HepG2 (cell line): ENCODE measurements around the gene CAPG. TPM values are rescaled to one million over a fixed set of nuclear protein-coding genes. Genes with fewer than 3 reads are reported as not detected.

Experiments used
- AGO1 ChIP-seq: fragments of 200-400 bp; formaldehyde crosslinking; IDR thresholded peaks from 2 replicates; pipeline ENCODE4 v1.6.1; 2017; ENCODE audit warnings: mild to moderate bottlenecking, low read depth, low read length, moderate library complexity; ENCODE audit not compliant: poor library complexity, severe bottlenecking
- HDAC2 ChIP-seq: sonication (generic); formaldehyde crosslinking; IDR thresholded peaks from 2 replicates; pipeline ENCODE4 v1.4.0; 2020; ENCODE audit warnings: missing genetic modification reagents
- TBX2 ChIP-seq: sonication (generic); formaldehyde crosslinking; IDR thresholded peaks from 2 replicates; pipeline ENCODE4 v1.5.0; 2020; ENCODE audit warnings: missing genetic modification reagents, mild to moderate bottlenecking, borderline replicate concordance
- ZEB1 ChIP-seq: IDR thresholded peaks from 2 replicates; pipeline ENCODE4 v1.6.1; 2012; ENCODE audit warnings: mild to moderate bottlenecking, low read depth, inconsistent platforms; ENCODE audit not compliant: insufficient replicate concordance
- ZNF232 ChIP-seq: sonication (generic); formaldehyde crosslinking; IDR thresholded peaks from 2 replicates; pipeline ENCODE4 v1.4.0; 2020; ENCODE audit warnings: missing genetic modification reagents, borderline replicate concordance
- ZNF7 ChIP-seq: IDR thresholded peaks from 2 replicates; pipeline ENCODE4 v1.6.1; 2016; ENCODE audit warnings: missing biosample characterization, missing genetic modification reagents
- ZNF891 ChIP-seq: sonication (generic); formaldehyde crosslinking; IDR thresholded peaks from 2 replicates; pipeline ENCODE4 v1.5.0; 2020; ENCODE audit warnings: mild to moderate bottlenecking, missing genetic modification reagents
- polyA plus RNA-seq, 8 experiments: library from polyadenylated mRNA; depleted of rRNA in 3 of 8; stranded (reverse) in 7 of 8; unstranded in 1 of 8; fragments of >200 nt; fragmentation: Illumina TruSeq in 4 of 8; extraction: Trizol in 4 of 8; gene quantifications; 2 replicates each; pipeline versions ENCODE4 v1.2.1 to v1.2.3, GENCODE V29; 2011 to 2016; ENCODE audit warnings: low read depth in 4 of 8, missing spikeins in 1 of 8, mixed read lengths in 1 of 8; ENCODE audit not compliant: insufficient read depth in 1 of 8
- total RNA-seq, 5 experiments: library from RNA; depleted of rRNA; stranded (reverse); fragments of >200 nt; fragmentation: Illumina TruSeq; extraction: Trizol; gene quantifications; 2 replicates each; pipeline ENCODE4 v1.2.3, GENCODE V29; 2016; ENCODE audit warnings: low read depth in 1 of 5
- TF ChIP-seq, protein P1 (sequence below): sonication (generic); formaldehyde crosslinking; conservative IDR thresholded peaks from 2 replicates; pipeline ENCODE4 v1.4.0; 2020; ENCODE audit warnings: missing genetic modification reagents
- TF ChIP-seq, protein P2 (sequence below): sonication (generic); formaldehyde crosslinking; IDR thresholded peaks from 2 replicates; pipeline ENCODE4 v1.4.0; 2020; ENCODE audit warnings: mild to moderate bottlenecking, low read depth, missing genetic modification reagents
- TF ChIP-seq, protein P3 (sequence below): sonication (generic); formaldehyde crosslinking; IDR thresholded peaks from 2 replicates; pipeline ENCODE4 v1.4.0; 2020; ENCODE audit warnings: missing genetic modification reagents, borderline replicate concordance
- TF ChIP-seq, protein P4 (sequence below): sonication (generic); formaldehyde crosslinking; IDR thresholded peaks from 2 replicates; pipeline ENCODE4 v1.5.1; 2020; ENCODE audit warnings: mild to moderate bottlenecking, moderate library complexity, missing genetic modification reagents
- TF ChIP-seq, protein P5 (sequence below): sonication (generic); formaldehyde crosslinking; IDR thresholded peaks from 2 replicates; pipeline ENCODE4 v1.5.1; 2020; ENCODE audit warnings: missing genetic modification reagents, mild to moderate bottlenecking, borderline replicate concordance
- TF ChIP-seq, protein P6 (sequence below): sonication (generic); formaldehyde crosslinking; IDR thresholded peaks from 2 replicates; pipeline ENCODE4 v1.5.0; 2020; ENCODE audit warnings: missing genetic modification reagents
- TF ChIP-seq, protein P7 (sequence below): sonication (generic); formaldehyde crosslinking; IDR thresholded peaks from 2 replicates; pipeline ENCODE4 v1.5.0; 2020; ENCODE audit warnings: mild to moderate bottlenecking, missing genetic modification reagents, borderline replicate concordance

Gene CAPG
- total and polyA plus RNA-seq, 2 of the 13 experiments (the other 11 are each of a cell fraction or from before 2014, with no cell fraction given) = 12.7 to 18.2 TPM

DNA sequence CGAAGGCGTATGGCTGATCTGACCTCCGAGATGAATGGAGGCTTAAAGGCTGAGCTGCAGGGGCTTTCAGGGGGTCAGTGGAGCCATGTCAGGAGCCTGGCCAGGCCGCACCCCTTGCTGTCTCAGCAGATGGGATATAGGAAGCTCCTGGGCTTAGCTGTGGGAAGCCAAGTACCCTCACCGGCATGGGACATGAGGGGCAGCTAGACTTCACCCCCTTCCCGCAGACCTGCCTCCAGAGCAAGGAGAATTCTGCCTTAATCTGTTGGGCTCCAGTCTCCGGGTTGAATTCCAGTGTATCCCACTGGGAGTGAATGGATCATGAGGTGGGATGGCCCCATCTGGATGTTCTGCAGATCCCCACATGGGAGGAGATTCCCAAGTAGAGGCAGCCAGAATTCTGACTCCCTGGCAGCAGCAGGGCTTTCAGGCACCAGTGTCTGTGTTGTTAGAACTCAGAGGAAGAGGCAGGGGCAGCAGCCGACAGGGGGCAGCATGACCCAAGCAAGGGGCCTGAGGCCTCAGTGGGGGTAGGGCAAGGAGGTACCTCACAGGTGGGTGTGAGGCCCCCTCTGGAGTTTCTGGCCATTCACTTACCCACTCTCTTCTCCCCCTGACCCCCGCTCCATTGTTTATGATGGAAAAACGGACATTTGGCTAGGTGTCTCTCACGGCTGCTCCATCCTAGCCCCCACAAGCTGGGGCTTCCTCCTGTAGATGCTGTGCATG lies 19.1 kb downstream of the CAPG start (continued):
- TF ChIP-seq, protein P1, sequence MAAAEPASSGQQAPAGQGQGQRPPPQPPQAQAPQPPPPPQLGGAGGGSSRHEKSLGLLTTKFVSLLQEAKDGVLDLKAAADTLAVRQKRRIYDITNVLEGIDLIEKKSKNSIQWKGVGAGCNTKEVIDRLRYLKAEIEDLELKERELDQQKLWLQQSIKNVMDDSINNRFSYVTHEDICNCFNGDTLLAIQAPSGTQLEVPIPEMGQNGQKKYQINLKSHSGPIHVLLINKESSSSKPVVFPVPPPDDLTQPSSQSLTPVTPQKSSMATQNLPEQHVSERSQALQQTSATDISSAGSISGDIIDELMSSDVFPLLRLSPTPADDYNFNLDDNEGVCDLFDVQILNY (CRISPR knock-in tag) = no peak
- no peak for TF ChIP-seq ZNF7 (CRISPR knock-in tag)
- TF ChIP-seq ZNF891 = peak; percentile 19; the same call in 1 of the 2 replicates
- no peak for TF ChIP-seq ZEB1
- TF ChIP-seq, protein P2, sequence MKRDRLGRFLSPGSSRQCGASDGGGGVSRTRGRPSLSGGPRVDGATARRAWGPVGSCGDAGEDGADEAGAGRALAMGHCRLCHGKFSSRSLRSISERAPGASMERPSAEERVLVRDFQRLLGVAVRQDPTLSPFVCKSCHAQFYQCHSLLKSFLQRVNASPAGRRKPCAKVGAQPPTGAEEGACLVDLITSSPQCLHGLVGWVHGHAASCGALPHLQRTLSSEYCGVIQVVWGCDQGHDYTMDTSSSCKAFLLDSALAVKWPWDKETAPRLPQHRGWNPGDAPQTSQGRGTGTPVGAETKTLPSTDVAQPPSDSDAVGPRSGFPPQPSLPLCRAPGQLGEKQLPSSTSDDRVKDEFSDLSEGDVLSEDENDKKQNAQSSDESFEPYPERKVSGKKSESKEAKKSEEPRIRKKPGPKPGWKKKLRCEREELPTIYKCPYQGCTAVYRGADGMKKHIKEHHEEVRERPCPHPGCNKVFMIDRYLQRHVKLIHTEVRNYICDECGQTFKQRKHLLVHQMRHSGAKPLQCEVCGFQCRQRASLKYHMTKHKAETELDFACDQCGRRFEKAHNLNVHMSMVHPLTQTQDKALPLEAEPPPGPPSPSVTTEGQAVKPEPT (CRISPR knock-in tag) = no peak
- TF ChIP-seq, protein P3, sequence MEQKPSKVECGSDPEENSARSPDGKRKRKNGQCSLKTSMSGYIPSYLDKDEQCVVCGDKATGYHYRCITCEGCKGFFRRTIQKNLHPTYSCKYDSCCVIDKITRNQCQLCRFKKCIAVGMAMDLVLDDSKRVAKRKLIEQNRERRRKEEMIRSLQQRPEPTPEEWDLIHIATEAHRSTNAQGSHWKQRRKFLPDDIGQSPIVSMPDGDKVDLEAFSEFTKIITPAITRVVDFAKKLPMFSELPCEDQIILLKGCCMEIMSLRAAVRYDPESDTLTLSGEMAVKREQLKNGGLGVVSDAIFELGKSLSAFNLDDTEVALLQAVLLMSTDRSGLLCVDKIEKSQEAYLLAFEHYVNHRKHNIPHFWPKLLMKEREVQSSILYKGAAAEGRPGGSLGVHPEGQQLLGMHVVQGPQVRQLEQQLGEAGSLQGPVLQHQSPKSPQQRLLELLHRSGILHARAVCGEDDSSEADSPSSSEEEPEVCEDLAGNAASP = peak; percentile 62; the same call in 1 of the 2 replicates
- TF ChIP-seq, protein P4, sequence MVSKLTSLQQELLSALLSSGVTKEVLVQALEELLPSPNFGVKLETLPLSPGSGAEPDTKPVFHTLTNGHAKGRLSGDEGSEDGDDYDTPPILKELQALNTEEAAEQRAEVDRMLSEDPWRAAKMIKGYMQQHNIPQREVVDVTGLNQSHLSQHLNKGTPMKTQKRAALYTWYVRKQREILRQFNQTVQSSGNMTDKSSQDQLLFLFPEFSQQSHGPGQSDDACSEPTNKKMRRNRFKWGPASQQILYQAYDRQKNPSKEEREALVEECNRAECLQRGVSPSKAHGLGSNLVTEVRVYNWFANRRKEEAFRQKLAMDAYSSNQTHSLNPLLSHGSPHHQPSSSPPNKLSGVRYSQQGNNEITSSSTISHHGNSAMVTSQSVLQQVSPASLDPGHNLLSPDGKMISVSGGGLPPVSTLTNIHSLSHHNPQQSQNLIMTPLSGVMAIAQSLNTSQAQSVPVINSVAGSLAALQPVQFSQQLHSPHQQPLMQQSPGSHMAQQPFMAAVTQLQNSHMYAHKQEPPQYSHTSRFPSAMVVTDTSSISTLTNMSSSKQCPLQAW (CRISPR knock-in tag) = peak; percentile 73; the same call in 1 of the 2 replicates
- TF ChIP-seq ZNF232 (CRISPR knock-in tag) = peak; percentile 37; the same call in 1 of the 2 replicates
- TF ChIP-seq, protein P5, sequence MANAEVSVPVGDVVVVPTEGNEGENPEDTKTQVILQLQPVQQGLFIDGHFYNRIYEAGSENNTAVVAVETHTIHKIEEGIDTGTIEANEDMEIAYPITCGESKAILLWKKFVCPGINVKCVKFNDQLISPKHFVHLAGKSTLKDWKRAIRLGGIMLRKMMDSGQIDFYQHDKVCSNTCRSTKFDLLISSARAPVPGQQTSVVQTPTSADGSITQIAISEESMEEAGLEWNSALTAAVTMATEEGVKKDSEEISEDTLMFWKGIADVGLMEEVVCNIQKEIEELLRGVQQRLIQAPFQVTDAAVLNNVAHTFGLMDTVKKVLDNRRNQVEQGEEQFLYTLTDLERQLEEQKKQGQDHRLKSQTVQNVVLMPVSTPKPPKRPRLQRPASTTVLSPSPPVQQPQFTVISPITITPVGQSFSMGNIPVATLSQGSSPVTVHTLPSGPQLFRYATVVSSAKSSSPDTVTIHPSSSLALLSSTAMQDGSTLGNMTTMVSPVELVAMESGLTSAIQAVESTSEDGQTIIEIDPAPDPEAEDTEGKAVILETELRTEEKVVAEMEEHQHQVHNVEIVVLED (CRISPR knock-in tag) = peak; percentile 31; the same call in 1 of the 2 replicates
- TF ChIP-seq, protein P6, sequence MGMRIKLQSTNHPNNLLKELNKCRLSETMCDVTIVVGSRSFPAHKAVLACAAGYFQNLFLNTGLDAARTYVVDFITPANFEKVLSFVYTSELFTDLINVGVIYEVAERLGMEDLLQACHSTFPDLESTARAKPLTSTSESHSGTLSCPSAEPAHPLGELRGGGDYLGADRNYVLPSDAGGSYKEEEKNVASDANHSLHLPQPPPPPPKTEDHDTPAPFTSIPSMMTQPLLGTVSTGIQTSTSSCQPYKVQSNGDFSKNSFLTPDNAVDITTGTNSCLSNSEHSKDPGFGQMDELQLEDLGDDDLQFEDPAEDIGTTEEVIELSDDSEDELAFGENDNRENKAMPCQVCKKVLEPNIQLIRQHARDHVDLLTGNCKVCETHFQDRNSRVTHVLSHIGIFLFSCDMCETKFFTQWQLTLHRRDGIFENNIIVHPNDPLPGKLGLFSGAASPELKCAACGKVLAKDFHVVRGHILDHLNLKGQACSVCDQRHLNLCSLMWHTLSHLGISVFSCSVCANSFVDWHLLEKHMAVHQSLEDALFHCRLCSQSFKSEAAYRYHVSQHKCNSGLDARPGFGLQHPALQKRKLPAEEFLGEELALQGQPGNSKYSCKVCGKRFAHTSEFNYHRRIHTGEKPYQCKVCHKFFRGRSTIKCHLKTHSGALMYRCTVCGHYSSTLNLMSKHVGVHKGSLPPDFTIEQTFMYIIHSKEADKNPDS = 0 out of 2 replicates have a peak, but pooled peaks have one; percentile 28
- TF ChIP-seq, protein P7, sequence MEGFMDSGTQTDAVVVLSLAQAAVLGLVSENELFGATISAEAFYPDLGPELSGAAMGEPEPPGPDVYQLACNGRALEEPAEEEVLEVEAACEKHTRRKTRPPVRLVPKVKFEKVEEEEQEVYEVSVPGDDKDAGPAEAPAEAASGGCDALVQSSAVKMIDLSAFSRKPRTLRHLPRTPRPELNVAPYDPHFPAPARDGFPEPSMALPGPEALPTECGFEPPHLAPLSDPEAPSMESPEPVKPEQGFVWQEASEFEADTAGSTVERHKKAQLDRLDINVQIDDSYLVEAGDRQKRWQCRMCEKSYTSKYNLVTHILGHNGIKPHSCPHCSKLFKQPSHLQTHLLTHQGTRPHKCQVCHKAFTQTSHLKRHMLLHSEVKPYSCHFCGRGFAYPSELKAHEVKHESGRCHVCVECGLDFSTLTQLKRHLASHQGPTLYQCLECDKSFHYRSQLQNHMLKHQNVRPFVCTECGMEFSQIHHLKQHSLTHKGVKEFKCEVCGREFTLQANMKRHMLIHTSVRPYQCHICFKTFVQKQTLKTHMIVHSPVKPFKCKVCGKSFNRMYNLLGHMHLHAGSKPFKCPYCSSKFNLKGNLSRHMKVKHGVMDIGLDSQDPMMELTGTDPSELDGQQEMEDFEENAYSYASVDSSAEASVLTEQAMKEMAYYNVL (CRISPR knock-in tag) = no peak
- no peak for TF ChIP-seq AGO1
- peak; percentile 48; the same call in 1 of the 2 replicates for TF ChIP-seq TBX2 (CRISPR knock-in tag)
- TF ChIP-seq HDAC2 (CRISPR knock-in tag) = peak; percentile 63; the same call in 1 of the 2 replicates
